NOMO-1 treated with DMSO at 0.1 percent for 48 hours (cell line): ENCODE results near the gene MMS19.

ENCODE experiments used
- DNase-seq: peaks from one replicate; lab custom pipeline; 2025; ENCODE audit not compliant: unreplicated experiment; lab: John Stamatoyannopoulos, UW

The MMS19 gene

GRCh38 chr10:97525683-97526110 is 27.5 kb upstream of the MMS19 start:
- no peak for DNase-seq

DNA sequence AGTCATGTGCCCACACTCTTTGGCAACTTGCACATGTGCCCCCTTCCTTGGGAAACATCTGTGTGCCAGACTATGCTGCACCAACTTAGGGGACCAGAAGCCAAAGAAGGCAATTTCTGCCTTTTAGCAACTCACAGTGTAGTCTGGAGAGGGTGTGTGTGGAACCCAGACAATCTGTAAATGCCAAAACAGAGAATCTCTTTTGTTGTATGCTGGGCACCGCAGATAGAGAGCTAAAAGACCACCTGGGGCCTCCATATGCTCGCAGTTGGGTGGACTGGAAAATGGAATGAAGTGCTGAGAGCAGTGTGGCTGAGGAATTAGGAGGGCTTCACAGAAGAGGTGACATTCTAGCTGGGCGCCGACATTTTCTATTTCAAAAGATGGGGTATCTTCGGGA is 26.9 kb upstream of the MMS19 start:
- DNase-seq: no peak

DNA sequence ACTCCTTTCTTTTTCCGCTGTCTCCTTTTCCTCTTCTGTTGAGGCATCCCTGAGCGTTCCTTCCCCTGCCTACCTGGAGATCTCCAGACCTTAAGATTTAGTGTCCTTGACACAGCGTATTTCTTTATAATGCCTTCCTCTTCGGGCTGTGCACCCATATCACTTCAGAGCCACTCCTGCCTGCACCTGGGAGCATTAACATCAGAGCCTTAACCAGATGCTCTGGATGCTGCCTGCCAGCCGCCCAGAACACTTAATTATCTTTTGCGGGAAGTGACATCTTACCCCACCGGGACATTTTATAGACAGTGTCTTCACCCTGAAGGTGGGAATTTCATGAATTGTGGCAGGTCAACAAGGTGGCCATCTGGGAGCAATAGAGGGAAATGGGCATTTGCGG is 24.7 kb upstream of the MMS19 start:
- no peak for DNase-seq

DNA sequence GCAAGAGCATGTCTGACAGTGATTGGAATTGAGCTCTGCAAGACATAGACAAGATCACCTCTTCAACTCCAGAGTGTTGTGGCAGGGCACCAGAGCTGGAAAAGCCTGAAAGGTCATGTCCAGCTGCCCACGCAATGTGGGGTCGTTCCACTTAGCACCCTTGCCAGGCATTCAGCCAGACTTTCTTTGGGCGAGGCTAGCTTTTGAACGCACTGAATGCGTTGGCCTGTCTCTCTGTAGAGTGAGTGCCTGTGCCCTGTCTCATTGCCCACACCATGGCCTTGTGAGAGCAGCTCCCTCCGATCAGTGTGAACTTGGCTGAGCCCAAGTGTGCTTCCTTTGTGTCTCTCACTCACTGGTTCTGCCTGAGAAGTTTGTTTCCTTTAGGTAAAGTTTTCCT is 23.8 kb upstream of the MMS19 start:
- no peak for DNase-seq

GRCh38 chr10:97520978-97521761 is 22.9 kb upstream of the MMS19 start:
- no peak for DNase-seq

DNA sequence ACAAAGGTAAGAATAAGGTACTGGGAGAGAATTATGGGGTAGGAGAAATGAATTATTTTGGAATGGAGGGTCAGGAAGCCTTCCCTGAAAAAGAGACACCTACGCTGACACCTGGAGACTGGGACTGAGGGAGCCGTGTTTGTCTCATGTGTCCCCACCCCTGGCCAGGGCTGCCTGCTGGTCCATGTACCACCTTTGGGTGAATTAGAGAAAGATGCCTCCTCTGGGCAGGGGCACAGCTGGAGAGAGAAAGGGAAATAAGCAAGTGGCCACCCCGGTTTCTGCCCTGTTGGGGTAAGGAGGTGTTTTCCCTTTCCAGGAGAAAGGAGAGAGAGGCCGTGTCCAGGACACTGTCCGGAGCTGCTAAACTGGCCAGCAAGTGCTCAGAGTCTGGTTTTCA is 22.3 kb upstream of the MMS19 start:
- DNase-seq: no peak

GRCh38 chr10:97519342-97519741 is 21.1 kb upstream of the MMS19 start:
- DNase-seq: no peak

GRCh38 chr10:97518301-97519043 is 20.2 kb upstream of the MMS19 start:
- DNase-seq: no peak

GRCh38 chr10:97517778-97518300 is 19.6 kb upstream of the MMS19 start:
- DNase-seq: no peak

GRCh38 chr10:97517096-97517750 is 19.0 kb upstream of the MMS19 start:
- no peak for DNase-seq

GRCh38 chr10:97515271-97515978 is 17.2 kb upstream of the MMS19 start:
- DNase-seq: no peak

- DNase-seq: no peak
These were observed 16.1 kb upstream of the MMS19 start for GRCh38 chr10:97514344-97514743.

- no peak for DNase-seq
These were observed 14.8 kb upstream of the MMS19 start for GRCh38 chr10:97512993-97513392.

DNA sequence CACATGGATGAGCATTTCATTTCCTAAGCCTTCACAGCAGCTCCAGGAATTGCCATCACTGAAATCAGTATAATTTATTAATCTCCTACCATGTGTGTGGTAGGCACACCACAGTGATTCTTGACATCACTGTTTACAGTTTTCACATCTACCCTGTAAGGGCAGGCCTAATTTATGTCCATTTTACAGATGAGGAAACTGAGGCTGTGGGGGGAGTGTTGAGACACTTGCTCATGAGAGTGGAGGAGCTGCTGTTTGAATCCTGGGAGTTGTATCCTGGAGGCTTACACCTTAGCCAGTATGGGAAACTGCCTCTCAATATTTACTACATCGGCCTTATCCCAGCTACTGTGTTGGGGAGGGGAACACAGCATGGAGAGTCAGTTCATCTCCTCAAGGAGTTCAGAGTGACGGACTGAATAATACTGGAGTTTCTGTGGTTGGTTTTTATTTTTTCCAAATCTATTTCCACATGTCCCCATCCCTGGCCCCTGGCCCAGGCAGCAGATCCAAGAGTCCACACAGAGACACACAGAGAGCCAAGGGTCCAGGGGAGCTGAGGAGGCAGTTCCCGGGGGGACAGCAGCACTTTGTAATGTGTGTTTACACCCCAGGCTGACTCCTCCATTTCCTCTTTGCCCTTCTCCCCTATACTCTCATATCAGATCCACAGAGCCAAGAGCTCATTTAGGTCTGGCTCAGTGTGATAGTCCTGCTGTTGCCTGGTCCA is 13.7 kb upstream of the MMS19 start:
- DNase-seq: no peak

GRCh38 chr10:97510686-97511085 is 12.5 kb upstream of the MMS19 start:
- DNase-seq: no peak

GRCh38 chr10:97509120-97509680 is 11.0 kb upstream of the MMS19 start:
- no peak for DNase-seq

DNA sequence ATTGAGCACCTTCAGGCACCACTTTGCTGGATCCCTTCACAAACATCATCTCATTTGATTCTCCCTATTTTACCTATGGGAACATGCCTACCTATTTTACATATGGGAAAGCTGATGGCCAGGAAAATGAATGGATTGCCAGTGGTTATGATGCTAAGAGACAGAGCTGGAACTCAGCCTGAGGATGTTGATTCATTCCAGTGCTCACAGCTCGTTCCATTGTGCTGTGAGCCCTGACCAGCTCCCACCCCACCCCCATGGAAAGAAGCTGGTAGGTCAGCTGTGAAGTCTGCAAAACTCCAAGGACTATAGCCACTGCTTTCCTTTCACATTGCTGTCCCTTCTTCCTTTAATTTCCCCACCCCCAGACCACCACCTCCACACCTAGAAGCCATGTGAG is 10.1 kb upstream of the MMS19 start:
- DNase-seq: no peak

DNA sequence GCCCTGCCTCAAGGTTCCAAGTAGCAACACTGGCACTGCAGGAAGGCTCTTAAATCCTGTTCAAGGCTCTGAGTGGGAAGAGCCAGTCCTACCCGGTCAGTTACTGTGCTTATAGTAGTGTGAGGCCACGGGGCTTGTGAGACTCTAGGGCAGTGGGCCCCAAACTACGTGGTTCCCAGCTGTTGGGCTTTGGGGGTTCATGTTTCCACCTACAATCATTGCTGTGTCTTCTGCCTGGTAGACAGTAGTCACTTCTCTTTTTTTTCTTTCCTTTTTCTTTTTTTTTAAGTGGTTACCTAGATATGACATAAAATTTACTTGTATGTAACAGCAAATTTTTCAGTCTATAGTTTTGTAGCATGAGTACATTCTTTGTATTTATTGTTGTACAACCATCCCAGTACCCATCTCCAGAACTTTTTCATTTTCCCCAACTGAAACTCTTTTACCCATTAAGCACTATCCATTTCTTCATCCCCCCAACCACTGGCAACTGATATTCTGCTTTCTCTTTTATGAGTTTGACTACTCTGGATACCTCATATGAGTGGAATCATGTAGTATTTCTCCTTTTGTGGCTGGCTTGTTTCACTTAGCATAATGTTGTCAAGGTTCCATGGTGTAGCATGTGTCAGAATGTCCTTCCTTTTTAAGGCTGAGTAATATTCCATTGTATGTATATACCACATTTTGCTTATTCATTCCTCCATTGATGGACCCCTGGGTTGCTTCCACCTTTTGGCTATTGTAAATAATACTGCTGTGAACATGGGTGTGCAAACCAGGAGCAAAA is 8.2 kb upstream of the MMS19 start:
- DNase-seq: peak; percentile 61

GRCh38 chr10:97505152-97505551 is 6.9 kb upstream of the MMS19 start:
- peak; percentile 46 for DNase-seq
